Keratinocyte (primary cell): Measurements from ENCODE around the gene DEGS1.

Source experiments
- EZH2 ChIP-seq: IDR thresholded peaks from one replicate; pipeline ENCODE4 v1.6.1; 2012; ENCODE audit warnings: inconsistent platforms, mild to moderate bottlenecking, low read length, moderate library complexity
- TF ChIP-seq, protein P1 (sequence below), 3 experiments: IDR thresholded peaks in 1 of 3; conservative IDR thresholded peaks in 1 of 3; optimal IDR thresholded peaks in 1 of 3; 2 replicates in 2 of 3; 3 replicates in 1 of 3; pipeline versions ENCODE3 to v1.5.1; 2011; ENCODE audit warnings: low read length in 3 of 3, mild to moderate bottlenecking in 3 of 3, moderate library complexity in 2 of 3, control low read depth in 1 of 3, inconsistent platforms in 1 of 3; ENCODE audit not compliant: insufficient read depth in 2 of 3; ENCODE audit errors: extremely low read depth in 1 of 3

- TF ChIP-seq, protein P1, sequence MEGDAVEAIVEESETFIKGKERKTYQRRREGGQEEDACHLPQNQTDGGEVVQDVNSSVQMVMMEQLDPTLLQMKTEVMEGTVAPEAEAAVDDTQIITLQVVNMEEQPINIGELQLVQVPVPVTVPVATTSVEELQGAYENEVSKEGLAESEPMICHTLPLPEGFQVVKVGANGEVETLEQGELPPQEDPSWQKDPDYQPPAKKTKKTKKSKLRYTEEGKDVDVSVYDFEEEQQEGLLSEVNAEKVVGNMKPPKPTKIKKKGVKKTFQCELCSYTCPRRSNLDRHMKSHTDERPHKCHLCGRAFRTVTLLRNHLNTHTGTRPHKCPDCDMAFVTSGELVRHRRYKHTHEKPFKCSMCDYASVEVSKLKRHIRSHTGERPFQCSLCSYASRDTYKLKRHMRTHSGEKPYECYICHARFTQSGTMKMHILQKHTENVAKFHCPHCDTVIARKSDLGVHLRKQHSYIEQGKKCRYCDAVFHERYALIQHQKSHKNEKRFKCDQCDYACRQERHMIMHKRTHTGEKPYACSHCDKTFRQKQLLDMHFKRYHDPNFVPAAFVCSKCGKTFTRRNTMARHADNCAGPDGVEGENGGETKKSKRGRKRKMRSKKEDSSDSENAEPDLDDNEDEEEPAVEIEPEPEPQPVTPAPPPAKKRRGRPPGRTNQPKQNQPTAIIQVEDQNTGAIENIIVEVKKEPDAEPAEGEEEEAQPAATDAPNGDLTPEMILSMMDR (optimal IDR thresholded peaks at IDR 0.05 in 1 of 3, IDR thresholded peaks at IDR 0.05 in 1 of 3, conservative IDR thresholded peaks at IDR 0.05 in 1 of 3; ENCODE audit: extremely low read depth in 1 of 3, insufficient read depth in 2 of 3, low read length in 3 of 3), result no peak
- TF ChIP-seq EZH2, result no peak
Observed at GRCh38 chr1:224223819-224224714, 41.0 kb downstream of the DEGS1 start.
